NCI-H2029 (cell line): ENCODE measurements around the gene ZDHHC1.
"Not testable (repeated sequence)": the region's sequence is repeated elsewhere in the genome, so short reads cannot be mapped to it uniquely, and the experiment has no call there.

Experiments
- DNase-seq: peaks from one replicate; lab custom pipeline; 2025; lab: John Stamatoyannopoulos, UW

The ZDHHC1 gene

GRCh38 chr16:67394155-67395104 is 21.8 kb downstream of the ZDHHC1 start:
- DNase-seq: no peak

- no peak for DNase-seq
These were observed 22.5 kb downstream of the ZDHHC1 start for GRCh38 chr16:67393788-67394154.

GRCh38 chr16:67393111-67393787 is 23.0 kb downstream of the ZDHHC1 start, which contains the start of gene TPPP3:
Gene TPPP3 (minus strand): TSS chr16:67393498. CDS start chr16:67391111, 2,387 bp downstream.
- peak; percentile 25 for DNase-seq

GRCh38 chr16:67392301-67393059 is 23.8 kb downstream of the ZDHHC1 start:
- no peak for DNase-seq

- DNase-seq: no peak
These were observed 24.6 kb downstream of the ZDHHC1 start for GRCh38 chr16:67391424-67392300.

GRCh38 chr16:67390816-67391423 is 25.4 kb downstream of the ZDHHC1 start:
- DNase-seq: no peak

- DNase-seq: no peak
These were observed 26.1 kb downstream of the ZDHHC1 start for GRCh38 chr16:67389911-67390815.

GRCh38 chr16:67388591-67388990 is 27.7 kb downstream of the ZDHHC1 start:
- no peak for DNase-seq

GRCh38 chr16:67388191-67388590 is 28.1 kb downstream of the ZDHHC1 start:
- DNase-seq: no peak

- no peak for DNase-seq
These were observed 28.7 kb downstream of the ZDHHC1 start for GRCh38 chr16:67387479-67388079.

GRCh38 chr16:67386861-67387455 is 29.3 kb downstream of the ZDHHC1 start:
- DNase-seq: no peak

GRCh38 chr16:67384778-67385510 is 31.3 kb downstream of the ZDHHC1 start:
- DNase-seq: no peak

GRCh38 chr16:67383284-67383683 is 33.0 kb downstream of the ZDHHC1 start:
- no peak for DNase-seq

- DNase-seq: no peak
These were observed 37.6 kb downstream of the ZDHHC1 start for GRCh38 chr16:67378642-67379041.

GRCh38 chr16:67376012-67376411 is 40.3 kb downstream of the ZDHHC1 start:
- DNase-seq: not testable (repeated sequence)

- no peak for DNase-seq
These were observed 43.6 kb downstream of the ZDHHC1 start for GRCh38 chr16:67372664-67373063.

GRCh38 chr16:67370661-67371060 is 45.6 kb downstream of the ZDHHC1 start:
- no peak for DNase-seq

- DNase-seq: no peak
These were observed 51.6 kb downstream of the ZDHHC1 start for GRCh38 chr16:67364600-67365235.
